Trophoblast cell (in vitro differentiated cells and primary cell): ENCODE results near the gene APRT. TPM values are rescaled to one million over a fixed set of nuclear protein-coding genes. Genes with fewer than 3 reads are reported as not detected.

ENCODE experiments used
- DNase-seq, 2 donors: peaks; one replicate each; pipeline ENCODE4 v3.0.0-alpha.2; 2016
- H2AFZ ChIP-seq: 2 replicates; pipeline ENCODE4 v1.6.1; 2013; ENCODE audit warnings: low read length, moderate library complexity, mild to moderate bottlenecking; ENCODE audit not compliant: insufficient read depth, poor library complexity
- H2AK5ac ChIP-seq: 2 replicates; pipeline ENCODE4 v1.6.1; 2013; ENCODE audit warnings: mild to moderate bottlenecking, low read length
- H2BK120ac ChIP-seq: 2 replicates; pipeline ENCODE4 v1.6.1; 2013; ENCODE audit warnings: low read length, mild to moderate bottlenecking, moderate library complexity; ENCODE audit not compliant: insufficient read depth, poor library complexity
- H2BK12ac ChIP-seq: 2 replicates; pipeline ENCODE4 v1.6.1; 2013; ENCODE audit warnings: mild to moderate bottlenecking, low read length, moderate library complexity
- H2BK5ac ChIP-seq: 2 replicates; pipeline ENCODE4 v1.6.1; 2013; ENCODE audit warnings: low read length, low read depth, moderate library complexity, mild to moderate bottlenecking; ENCODE audit not compliant: poor library complexity
- H3K14ac ChIP-seq: 2 replicates; pipeline ENCODE4 v1.6.1; 2013; ENCODE audit warnings: mild to moderate bottlenecking, low read length
- H3K18ac ChIP-seq: 2 replicates; pipeline ENCODE4 v1.6.1; 2013; ENCODE audit warnings: mild to moderate bottlenecking, low read length
- H3K23ac ChIP-seq: 2 replicates; pipeline ENCODE4 v1.6.1; 2013; ENCODE audit warnings: low read length
- H3K27ac ChIP-seq: 2 replicates; pipeline ENCODE4 v1.5.1; 2013; ENCODE audit warnings: low read depth, mild to moderate bottlenecking, inconsistent platforms, low read length, moderate library complexity
- H3K27me3 ChIP-seq: 2 replicates; pipeline ENCODE4 v1.6.1; 2013; ENCODE audit warnings: inconsistent platforms, mild to moderate bottlenecking, low read length, moderate library complexity; ENCODE audit not compliant: insufficient read depth
- H3K36me3 ChIP-seq, 2 experiments: 1 replicate in 1 of 2; 2 replicates in 1 of 2; pipeline ENCODE4 v1.6.1; 2013; ENCODE audit warnings: low read length in 2 of 2, mild to moderate bottlenecking in 2 of 2, moderate library complexity in 1 of 2; ENCODE audit not compliant: insufficient read depth in 2 of 2, control insufficient read depth in 1 of 2
- H3K4ac ChIP-seq: 2 replicates; pipeline ENCODE4 v1.6.1; 2013; ENCODE audit warnings: low read depth, mild to moderate bottlenecking, low read length, moderate library complexity
- H3K4me1 ChIP-seq, 2 experiments: 1 replicate in 1 of 2; 2 replicates in 1 of 2; pipeline ENCODE4 v1.6.1; 2013; ENCODE audit warnings: low read length in 2 of 2, mild to moderate bottlenecking in 2 of 2, moderate library complexity in 1 of 2; ENCODE audit not compliant: insufficient read depth in 2 of 2, control insufficient read depth in 1 of 2
- H3K4me2 ChIP-seq: 2 replicates; pipeline ENCODE4 v1.6.1; 2013; ENCODE audit warnings: inconsistent platforms, mild to moderate bottlenecking, low read length, moderate library complexity
- H3K4me3 ChIP-seq: 2 replicates; pipeline ENCODE4 v1.5.1; 2013; ENCODE audit warnings: mild to moderate bottlenecking, low read depth, low read length, inconsistent platforms
- H3K79me1 ChIP-seq: one replicate; pipeline ENCODE4 v1.6.1; 2013; ENCODE audit warnings: low read length
- H3K79me2 ChIP-seq: 2 replicates; pipeline ENCODE4 v1.6.1; 2013; ENCODE audit warnings: low read length, mild to moderate bottlenecking; ENCODE audit not compliant: control insufficient read depth, insufficient read depth, poor library complexity
- H3K9ac ChIP-seq: 2 replicates; pipeline ENCODE4 v1.6.1; 2013; ENCODE audit warnings: mild to moderate bottlenecking, low read length
- H3K9me3 ChIP-seq: 2 replicates; pipeline ENCODE4 v1.6.1; 2013; ENCODE audit warnings: low read depth, mild to moderate bottlenecking, control low read depth, inconsistent platforms, low read length; ENCODE audit not compliant: insufficient read depth
- H4K12ac ChIP-seq: 2 replicates; pipeline ENCODE4 v1.6.1; 2013; ENCODE audit warnings: low read depth, mild to moderate bottlenecking, low read length, moderate library complexity
- H4K8ac ChIP-seq: 2 replicates; pipeline ENCODE4 v1.6.1; 2013; ENCODE audit warnings: low read depth, mild to moderate bottlenecking, low read length, moderate library complexity
- H4K91ac ChIP-seq: one replicate; pipeline ENCODE4 v1.6.1; 2013; ENCODE audit warnings: low read depth, mild to moderate bottlenecking, low read length, moderate library complexity
- WGBS: extraction: QIAGEN DNeasy Blood & Tissue Kit; methylation state at CpG from one replicate; pipeline ENCODE4 v1.1.7; 2013; ENCODE audit warnings: missing lambda C conversion rate; ENCODE audit not compliant: insufficient read length, insufficient coverage; ENCODE audit errors: extremely low coverage; 5-methylcytosine and 5-hydroxymethylcytosine counted together
- polyA plus RNA-seq: library from polyadenylated mRNA; stranded (reverse); fragments of 200-250 nt; gene quantifications from 2 replicates; pipeline ENCODE4 v1.2.3, GENCODE V29; 2013

APRT gene, protein sequence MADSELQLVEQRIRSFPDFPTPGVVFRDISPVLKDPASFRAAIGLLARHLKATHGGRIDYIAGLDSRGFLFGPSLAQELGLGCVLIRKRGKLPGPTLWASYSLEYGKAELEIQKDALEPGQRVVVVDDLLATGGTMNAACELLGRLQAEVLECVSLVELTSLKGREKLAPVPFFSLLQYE
- 95.8 and 96.2 TPM in 2 replicates for polyA plus RNA-seq

DNA sequence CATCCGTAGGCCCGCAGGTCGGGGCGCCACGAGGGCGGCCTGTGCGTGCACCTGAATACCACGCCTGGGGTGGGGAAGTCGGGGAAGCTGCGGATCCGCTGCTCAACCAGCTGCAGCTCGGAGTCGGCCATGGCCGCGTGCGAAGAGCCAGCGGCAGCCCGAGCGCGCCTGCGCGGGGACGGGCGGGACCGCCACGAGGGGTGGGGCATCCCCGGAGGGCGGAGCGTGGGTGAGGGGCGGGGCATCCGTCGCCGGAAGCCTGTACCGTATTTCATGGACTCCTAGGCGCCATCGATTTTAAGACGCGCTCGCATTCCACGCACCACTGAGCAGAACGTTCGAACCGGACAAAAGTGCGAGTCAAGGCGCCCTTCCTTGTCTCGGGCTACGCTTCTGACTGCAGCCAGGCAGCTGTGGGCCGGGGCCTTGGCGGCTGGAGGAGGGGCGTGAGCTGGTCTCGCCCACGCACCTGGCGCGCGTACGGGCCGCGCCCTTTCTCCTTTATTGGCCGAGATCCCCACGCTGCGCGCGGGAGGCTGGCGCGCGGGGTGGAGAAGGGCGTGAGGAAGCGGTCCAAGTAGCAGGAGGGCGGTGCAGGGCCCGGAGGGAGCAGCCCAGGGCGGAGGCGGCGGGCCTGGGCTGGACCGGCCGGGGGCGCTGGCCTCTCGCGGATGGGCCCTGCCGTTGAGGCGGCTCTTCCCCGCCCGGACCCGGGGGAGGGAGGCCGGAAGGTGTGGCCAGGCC is at the start of gene APRT:
Gene APRT (minus strand): TSS at position 160 of the 744 bp plus-strand sequence. CDS start 29 bp downstream, at position 131.
- Histone ChIP-seq H3K4me2 (peak within 1 kb of the TSS; percentile 98), H2BK12ac (peak within 1 kb of the TSS; percentile 39), H3K9ac (peak within 1 kb of the TSS; percentile 62), H3K27me3 (no peaks in the 10 kb centered on the region), H4K8ac (peak within 1 kb of the TSS; percentile 98), H3K18ac (peak within 1 kb of the TSS; percentile 68), H3K79me2 (peaks cover 9% of the 10 kb centered on the region), H3K27ac (peak within 1 kb of the TSS; percentile 94), H3K14ac (peak within 1 kb of the TSS; percentile 92), H3K4ac (peak within 1 kb of the TSS; percentile 66), H3K79me1 (peaks cover 14% of the 10 kb centered on the region), H3K23ac (peak within 1 kb of the TSS; percentile 2), H3K36me3 (peaks cover 28 to 31% of the 10 kb centered on the region in 2 experiments), H4K12ac (peak within 1 kb of the TSS; percentile 68), H3K4me1 (peaks cover 9 to 22% of the 10 kb centered on the region in 2 experiments), H3K9me3 (peaks cover 2% of the 10 kb centered on the region), H2BK5ac (peak within 1 kb of the TSS; percentile 78), H2AFZ (peak within 1 kb of the TSS; percentile 86), H3K4me3 (peak within 1 kb of the TSS; percentile 77), H2BK120ac (peak within 1 kb of the TSS; percentile 82), H2AK5ac (peak within 1 kb of the TSS; percentile 33), H4K91ac (peak within 1 kb of the TSS; percentile 95)
- no CpG with 5 or more reads among the region's 84 CpGs for WGBS
- peak; percentile 92 to 96 for DNase-seq

DNA sequence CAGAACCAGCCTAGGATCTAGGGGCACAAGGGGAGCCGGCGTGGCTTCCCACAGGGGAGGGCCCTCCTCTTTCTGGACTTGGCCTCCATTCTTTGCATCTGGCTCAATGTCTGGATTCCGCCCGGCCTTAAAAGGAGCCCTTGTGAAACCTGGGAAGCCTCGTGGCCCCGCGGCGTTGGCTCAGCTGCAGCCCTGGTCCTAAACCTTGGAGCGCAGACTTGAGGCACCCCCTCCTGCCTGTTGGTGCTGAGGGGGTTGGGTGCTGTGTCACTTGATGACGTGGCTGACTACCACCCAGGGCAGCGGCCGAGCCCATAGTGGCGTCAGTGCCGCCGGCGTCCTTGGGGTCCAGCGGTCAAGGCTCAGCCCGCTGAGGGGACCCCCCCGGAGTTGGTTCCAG is 49.6 kb upstream of the APRT start:
- Histone ChIP-seq H3K9me3 (peaks cover 2% of the 10 kb centered on the region), H3K14ac (no peak overlapping the region), H3K36me3 (peaks cover 30 to 38% of the 10 kb centered on the region in 2 experiments), H4K8ac (no peak overlapping the region), H4K12ac (no peak overlapping the region), H3K27ac (no peak overlapping the region), H3K4ac (no peak overlapping the region), H3K27me3 (no peaks in the 10 kb centered on the region), H3K4me2 (no peak overlapping the region), H3K4me3 (no peak overlapping the region), H3K9ac (no peak overlapping the region), H3K23ac (no peak overlapping the region), H2BK120ac (no peak overlapping the region), H2BK12ac (no peak overlapping the region), H2AK5ac (no peak overlapping the region), H2BK5ac (no peak overlapping the region), H3K79me2 (peaks cover 6% of the 10 kb centered on the region), H4K91ac (no peak overlapping the region), H2AFZ (no peak overlapping the region), H3K79me1 (peaks cover 6% of the 10 kb centered on the region), H3K4me1 (no peaks in the 10 kb centered on the region), H3K18ac (no peak overlapping the region)
- no peak for DNase-seq
- WGBS: no CpG with 5 or more reads among the region's 19 CpGs

DNA sequence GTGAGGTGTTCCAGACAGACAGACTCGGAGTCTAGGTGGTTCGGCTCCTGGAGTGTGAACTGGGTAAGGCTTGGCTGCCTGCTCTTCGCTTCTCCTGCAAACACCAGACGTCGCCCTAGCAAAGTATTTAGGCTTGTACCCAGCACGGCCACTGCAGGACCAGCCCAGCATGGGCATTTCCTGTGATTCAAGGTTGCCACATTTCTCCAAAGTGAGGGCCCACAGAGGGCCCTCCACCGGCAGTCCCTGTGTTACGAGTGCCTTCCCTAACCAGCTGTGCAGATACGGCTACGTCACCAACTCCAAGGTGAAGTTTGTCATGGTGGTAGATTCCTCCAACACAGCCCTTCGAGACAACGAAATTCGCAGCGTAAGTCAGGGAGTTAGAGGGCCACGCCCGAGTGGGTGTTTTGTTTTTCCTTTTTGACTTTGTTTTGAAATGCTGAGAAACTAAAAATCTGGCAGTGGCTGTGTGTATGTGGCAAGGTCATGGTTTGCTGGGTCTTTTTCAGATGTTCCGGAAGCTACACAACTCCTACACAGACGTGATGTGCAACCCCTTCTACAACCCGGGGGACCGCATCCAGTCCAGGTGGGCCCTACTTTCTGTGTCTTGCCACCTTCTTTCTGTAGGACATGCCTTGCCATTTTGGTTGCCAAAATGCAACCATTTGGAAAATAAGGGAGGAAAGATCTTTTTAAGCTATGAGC is 47.8 kb upstream of the APRT start:
- no peak overlapping the region for H4K8ac ChIP-seq
- peaks cover 31 to 39% of the 10 kb centered on the region in 2 experiments for H3K36me3 ChIP-seq
- H3K27ac ChIP-seq: no peak overlapping the region
- DNase-seq: no peak
- no peak overlapping the region for H4K12ac ChIP-seq
- no peaks in the 10 kb centered on the region for H3K27me3 ChIP-seq
- peaks cover 2% of the 10 kb centered on the region for H3K9me3 ChIP-seq
- no peak overlapping the region for H2AK5ac ChIP-seq
- no peak overlapping the region for H3K4ac ChIP-seq
- H3K14ac ChIP-seq: no peak overlapping the region
- H2BK12ac ChIP-seq: no peak overlapping the region
- H3K23ac ChIP-seq: no peak overlapping the region
- H2AFZ ChIP-seq: no peak overlapping the region
- H2BK5ac ChIP-seq: no peak overlapping the region
- H3K79me1 ChIP-seq: peaks cover 8% of the 10 kb centered on the region
- WGBS: no CpG with 5 or more reads among the region's 20 CpGs
- H3K4me1 ChIP-seq: peaks cover 8% of the 10 kb centered on the region in 2 experiments
- H4K91ac ChIP-seq: no peak overlapping the region
- H3K4me3 ChIP-seq: no peak overlapping the region
- no peak overlapping the region for H3K4me2 ChIP-seq
- no peak overlapping the region for H3K18ac ChIP-seq
- H3K9ac ChIP-seq: no peak overlapping the region
- peaks cover 8% of the 10 kb centered on the region for H3K79me2 ChIP-seq
- H2BK120ac ChIP-seq: no peak overlapping the region

DNA sequence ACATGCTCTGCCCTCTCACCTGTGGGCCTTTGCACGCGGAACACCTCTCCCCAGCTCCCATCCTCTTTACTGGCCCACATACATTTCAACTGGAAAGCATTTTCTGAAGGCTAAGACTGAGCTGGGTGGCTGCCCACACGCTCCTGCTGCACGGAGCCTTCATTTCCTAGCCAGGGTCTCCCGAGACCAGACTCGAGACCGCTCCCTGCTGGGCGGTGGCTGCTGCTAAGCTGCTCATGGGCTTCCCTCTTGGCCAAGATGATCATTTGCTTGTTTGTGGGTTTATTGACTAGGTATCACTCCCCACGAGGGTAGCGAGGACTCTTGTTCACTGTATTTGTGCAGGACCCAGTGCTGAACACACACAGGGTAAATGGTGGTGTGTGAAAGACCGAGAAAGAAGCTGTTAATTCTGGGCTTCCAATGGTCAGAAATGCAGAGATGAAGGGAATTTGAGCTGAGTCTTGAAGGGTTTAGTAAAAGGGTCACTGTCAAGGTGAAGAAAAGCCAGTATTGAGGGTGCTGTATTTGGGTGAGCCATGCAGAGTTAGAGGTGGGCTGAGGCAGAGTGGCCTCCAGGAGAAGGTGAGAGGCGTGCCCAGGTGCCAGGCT is 46.1 kb upstream of the APRT start:
- Histone ChIP-seq H2BK5ac (no peak overlapping the region), H3K18ac (no peak overlapping the region), H4K91ac (peak overlapping the region; percentile 74), H3K4ac (no peak overlapping the region), H3K4me2 (peak overlapping the region; percentile 77), H2BK120ac (no peak overlapping the region), H3K9ac (peak overlapping the region; percentile 85), H3K4me3 (peak overlapping the region; percentile 94), H3K23ac (no peak overlapping the region), H2BK12ac (no peak overlapping the region), H3K14ac (no peak overlapping the region), H4K12ac (no peak overlapping the region), H2AFZ (peak overlapping the region; percentile 75), H2AK5ac (no peak overlapping the region), H3K79me2 (peaks cover 8% of the 10 kb centered on the region), H3K9me3 (peaks cover under 1% of the 10 kb centered on the region), H3K36me3 (peaks cover 34 to 40% of the 10 kb centered on the region in 2 experiments), H4K8ac (peak overlapping the region; percentile 12), H3K27ac (no peak overlapping the region), H3K27me3 (no peaks in the 10 kb centered on the region), H3K4me1 (peaks cover 8% of the 10 kb centered on the region in 2 experiments), H3K79me1 (peaks cover 8% of the 10 kb centered on the region)
- no CpG with 5 or more reads among the region's 12 CpGs for WGBS
- peak; percentile 61 to 80 for DNase-seq
